NCI-H524 treated with DMSO at 0.1 percent for 48 hours (cell line): ENCODE measurements around the gene CBLN3.

Source experiments
- DNase-seq: peaks from one replicate; lab custom pipeline; 2025; lab: John Stamatoyannopoulos, UW

Gene CBLN3

DNA sequence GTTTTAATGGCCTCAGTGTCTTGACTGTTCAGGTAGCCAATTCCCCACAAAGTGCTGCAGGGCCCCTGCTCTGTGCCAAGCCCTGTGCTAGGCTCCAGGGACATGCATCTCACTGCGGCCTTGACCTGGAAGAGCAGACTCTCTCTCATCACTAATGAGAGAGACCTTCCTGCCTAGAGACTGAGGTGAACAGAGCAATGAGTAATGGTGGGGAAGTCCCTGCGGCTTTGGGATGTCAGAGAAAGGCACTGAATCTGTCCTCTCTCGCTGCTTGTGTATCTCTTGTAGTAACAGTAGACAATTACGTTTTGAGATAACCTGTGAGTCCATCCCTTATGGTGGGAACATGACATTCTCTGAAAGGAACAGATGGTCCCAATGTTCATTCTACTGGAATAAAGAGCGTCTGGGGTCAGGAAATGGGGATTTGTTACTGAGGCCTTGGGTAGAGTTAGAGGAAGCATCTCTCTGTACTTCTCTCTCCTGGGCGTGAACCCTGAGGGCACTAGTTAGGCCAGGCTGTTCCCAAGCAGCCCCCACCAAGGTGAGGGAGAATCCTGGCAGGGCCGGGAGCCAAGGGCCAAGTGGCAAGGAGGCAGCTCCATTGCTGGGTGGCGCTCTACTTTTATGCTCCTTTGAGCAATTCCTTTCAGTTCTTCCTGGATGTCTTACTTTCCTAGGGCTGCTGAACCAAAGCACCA is 48.0 kb downstream of the CBLN3 start:
- no peak for DNase-seq

DNA sequence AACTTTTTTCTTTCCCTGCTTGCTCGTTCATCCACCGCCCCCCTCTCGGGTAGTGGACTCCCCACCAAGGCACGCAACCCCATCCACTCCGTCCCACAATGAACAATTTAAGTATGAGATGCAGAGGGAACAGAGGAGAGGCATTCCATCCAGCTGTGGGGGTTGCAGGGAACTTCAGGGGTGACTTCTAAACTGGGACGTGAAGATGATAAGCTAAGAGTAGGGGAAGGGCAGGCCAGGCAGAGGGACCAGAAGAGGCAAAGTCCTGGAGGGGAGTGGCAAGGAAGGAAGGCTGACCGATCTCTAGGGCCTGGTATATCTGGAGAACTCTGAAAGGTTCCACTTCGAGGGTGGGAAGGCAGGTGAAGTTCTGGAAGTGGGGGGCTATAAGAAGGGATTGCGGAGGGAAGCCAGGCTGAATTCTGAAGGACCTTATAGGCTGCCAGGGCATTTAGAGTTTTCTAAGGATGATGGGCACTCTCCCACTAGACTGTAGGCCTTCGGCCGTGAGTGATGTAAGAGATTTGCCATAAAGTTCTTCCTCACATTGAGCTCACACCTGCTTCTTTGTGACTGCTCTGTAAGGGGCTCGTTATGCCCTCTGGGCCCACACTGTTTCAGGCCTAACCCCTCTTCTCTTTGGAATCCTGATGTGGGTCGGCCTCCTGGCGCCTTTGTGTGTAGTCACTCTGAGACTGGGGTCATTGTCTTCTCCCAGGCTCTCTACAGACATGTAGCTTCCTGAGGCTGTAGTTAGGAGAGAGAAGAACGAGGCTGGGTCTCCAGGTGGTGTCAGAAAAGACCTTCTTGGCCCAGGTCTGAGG is 49.3 kb downstream of the CBLN3 start:
- no peak for DNase-seq

DNA sequence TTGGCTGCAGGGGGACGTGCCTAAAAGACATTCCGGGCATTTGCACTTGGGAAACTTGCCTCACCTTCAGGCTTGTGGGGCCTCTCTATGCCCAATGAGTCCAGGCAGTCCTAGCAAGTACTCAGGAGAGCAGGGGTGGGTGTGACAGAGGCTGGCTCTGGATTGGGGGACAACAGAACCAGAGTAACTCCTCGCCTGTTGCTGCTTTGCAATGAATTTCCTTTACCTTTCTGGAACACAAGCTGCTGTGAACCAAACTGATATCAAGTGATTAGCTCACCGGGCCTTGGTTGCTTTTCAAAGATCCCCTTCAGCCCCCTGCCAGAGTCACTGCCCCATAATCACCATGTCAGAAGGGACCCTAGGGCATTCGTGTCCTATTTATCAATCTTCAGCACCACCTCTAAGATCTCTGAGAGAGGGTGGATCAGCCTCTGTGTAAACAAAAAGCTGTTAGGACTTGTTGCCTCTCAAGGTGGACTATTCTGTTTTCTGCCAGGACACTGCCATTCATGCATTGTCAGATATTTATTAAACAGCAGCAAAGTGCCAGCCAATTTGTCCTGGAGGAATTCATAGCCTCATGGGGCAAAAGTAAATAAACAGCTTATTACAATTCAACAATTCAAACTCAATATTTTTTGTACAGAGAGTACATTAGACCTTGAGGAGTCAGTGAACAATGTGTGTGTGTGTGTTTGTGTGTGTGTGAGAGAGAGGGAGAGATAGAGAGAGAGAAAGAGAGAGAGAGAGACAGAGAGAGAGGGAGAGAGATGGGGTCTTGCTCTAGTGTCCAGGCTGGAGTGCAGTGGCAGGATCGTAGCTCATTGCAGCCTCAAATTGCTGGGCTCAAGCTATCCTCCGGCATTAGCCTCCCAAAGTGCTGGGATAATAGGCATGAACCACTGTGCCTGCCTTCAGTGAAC is 50.2 kb downstream of the CBLN3 start:
- no peak for DNase-seq

DNA sequence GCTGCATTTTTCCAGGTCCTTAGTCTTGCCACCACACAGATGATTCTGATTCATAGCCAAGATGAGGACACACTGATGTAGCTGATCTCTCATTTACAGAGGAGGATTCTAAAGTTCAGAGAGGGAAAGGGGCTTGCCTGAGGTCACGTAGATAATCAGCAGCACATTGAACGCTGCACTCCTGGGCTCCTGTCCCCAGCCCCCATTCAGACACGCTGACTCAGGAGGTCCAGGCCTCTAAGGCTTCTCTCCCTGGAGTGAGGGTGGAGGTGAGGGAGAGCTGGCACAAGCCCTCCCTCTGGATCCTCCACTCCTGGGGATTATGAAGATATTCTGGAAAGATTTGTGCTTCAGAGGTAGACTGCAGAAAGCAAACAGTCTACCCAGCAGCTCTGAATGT is 51.1 kb downstream of the CBLN3 start:
- DNase-seq = no peak

- DNase-seq = no peak
These were observed 51.8 kb downstream of the CBLN3 start for GRCh38 chr14:24377657-24378056.

DNA sequence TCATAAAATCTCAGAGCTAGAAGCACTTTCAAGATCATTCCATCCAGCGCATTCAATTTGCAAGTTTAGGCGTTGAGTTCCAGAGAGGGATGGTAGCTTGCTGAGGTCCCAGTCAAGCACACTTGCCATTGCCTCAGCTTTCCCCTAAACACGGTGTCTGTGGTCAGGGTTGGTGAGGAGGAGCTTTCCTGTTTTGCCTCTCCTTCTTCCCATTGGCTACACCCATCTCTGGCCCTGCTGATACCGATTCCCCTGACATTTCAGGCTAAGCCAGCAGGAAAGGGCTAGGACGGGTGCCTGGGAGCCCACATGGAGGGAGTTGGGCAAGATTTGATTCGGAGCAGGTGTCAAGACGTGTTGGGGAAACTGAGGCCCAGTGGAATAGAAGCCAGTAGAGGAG is 52.3 kb downstream of the CBLN3 start:
- DNase-seq = no peak
